KOPT-K1 (cell line): ENCODE measurements around the gene DCUN1D3.

Source experiments
- H3K27ac ChIP-seq: fragments of 200-600 bp; sonication (generic); 2 replicates; pipeline ENCODE4 v1.5.1; 2016; ENCODE audit warnings: antibody characterized with exemption, mild to moderate bottlenecking, low read depth, low read length; ENCODE audit not compliant: poor library complexity, severe bottlenecking
- H3K36me3 ChIP-seq: fragments of 200-600 bp; sonication (generic); 2 replicates; pipeline ENCODE4 v1.5.1; 2017; ENCODE audit warnings: antibody characterized with exemption, mild to moderate bottlenecking, low read length, moderate library complexity; ENCODE audit not compliant: insufficient read depth
- H3K9me3 ChIP-seq: fragments of 200-600 bp; sonication (generic); 2 replicates; pipeline ENCODE4 v1.5.1; 2017; ENCODE audit warnings: antibody characterized with exemption, low read length, mild to moderate bottlenecking; ENCODE audit not compliant: insufficient read depth, poor library complexity, severe bottlenecking

The DCUN1D3 gene

DNA sequence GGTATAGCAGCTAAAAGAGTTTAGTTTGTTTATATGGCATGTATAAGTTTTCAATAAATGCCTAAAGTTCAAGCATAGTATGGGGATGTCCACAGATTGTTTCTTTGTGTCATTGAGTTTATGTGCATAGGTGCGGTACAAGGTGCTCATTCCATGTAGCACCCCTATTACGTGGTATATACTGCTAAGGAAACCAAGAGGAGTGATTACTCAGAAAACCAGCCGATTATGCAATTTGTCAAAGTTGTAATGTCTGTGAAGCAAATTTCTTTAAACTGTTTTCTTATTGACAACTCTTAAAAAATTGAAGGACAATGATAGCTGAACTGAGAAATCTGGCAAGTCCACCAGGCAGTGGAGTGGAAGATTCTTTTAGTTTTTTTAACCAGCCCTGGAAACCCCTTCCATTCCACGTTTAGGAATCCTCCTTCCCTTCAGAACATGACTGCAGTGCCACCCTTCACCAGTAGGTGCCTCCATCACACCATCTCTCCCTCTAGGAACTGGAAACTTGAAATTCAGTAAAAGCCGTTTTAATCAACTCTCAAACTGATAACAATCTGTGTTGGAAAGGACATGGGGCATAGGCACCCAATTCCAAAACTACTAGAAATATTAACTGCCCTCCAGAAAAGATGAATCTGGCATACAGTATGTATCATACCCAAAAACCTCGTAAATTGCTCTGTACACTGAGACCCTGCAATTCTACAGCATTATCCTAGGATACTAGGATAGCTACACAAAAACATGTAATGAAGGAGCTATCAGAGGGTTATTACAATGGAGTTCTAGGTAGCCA, 50.4 kb downstream of the DCUN1D3 start:
- Histone ChIP-seq H3K36me3 (peaks cover 69% of the 10 kb centered on the region), H3K27ac (no peak overlapping the region), H3K9me3 (no peaks in the 10 kb centered on the region)

DNA sequence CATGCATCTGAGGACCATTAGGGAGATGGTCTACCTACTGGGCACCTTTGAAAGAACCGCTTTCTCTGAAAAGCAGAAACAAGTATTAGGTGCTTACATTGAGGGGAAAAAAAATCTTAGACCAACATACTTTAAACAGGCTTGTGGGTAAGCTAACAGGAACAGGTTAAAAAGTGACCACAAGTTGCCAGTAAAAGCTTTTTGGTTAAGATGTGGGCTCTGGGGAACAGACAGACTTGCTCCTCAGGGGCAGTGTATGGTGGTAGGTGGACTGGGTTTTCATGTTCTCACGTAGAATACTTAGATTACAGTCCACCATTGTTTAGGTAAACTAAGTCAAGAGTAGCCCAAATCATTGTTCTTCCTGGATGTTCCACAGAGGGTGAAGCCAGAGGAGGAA, 52.6 kb downstream of the DCUN1D3 start:
- H3K9me3 ChIP-seq, result no peaks in the 10 kb centered on the region
- H3K27ac ChIP-seq, result no peak overlapping the region
- peaks cover 54% of the 10 kb centered on the region for H3K36me3 ChIP-seq

DNA sequence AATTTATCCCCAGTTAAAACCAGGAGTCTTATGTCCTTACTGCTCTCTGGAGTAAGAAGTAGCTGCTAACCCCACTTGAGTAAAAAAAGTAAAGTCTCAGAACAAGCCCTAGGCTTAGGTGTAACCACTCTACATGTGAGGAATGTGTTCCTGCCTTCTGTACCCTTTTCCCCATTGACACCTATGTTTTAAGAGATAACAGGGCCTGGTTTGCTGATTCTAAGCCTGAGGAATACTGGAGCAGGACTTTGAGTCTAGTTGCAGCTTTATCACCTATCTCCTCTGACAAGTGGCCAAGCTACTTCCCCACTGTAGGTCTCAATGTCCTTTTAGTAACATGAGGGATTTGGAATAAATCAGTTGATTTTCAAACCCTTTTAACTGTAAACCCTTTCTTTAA, 53.6 kb downstream of the DCUN1D3 start:
- no peak overlapping the region for H3K27ac ChIP-seq
- peaks cover 64% of the 10 kb centered on the region for H3K36me3 ChIP-seq
- no peaks in the 10 kb centered on the region for H3K9me3 ChIP-seq

DNA sequence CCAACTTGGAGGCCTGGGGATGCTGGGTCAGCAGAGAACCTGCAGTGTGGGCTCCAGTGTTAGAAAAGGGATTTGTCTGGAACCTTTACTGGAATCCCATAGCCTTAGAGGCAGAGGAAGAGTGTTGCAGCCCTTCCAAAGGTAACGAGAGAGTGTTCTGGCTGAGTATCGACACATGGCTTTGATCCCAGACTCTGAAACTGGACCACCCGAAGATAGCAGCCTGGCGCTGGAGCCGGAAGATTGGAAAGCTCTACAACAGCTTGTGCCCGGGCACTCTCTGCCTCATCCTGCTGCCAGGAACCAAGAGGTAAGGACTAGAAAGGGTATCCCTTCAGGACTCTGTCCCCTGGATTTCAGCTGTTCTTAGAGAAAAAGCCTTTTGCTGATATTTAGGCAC, 54.1 kb downstream of the DCUN1D3 start:
- H3K9me3 ChIP-seq, result no peaks in the 10 kb centered on the region
- H3K36me3 ChIP-seq, result peaks cover 65% of the 10 kb centered on the region
- no peak overlapping the region for H3K27ac ChIP-seq

DNA sequence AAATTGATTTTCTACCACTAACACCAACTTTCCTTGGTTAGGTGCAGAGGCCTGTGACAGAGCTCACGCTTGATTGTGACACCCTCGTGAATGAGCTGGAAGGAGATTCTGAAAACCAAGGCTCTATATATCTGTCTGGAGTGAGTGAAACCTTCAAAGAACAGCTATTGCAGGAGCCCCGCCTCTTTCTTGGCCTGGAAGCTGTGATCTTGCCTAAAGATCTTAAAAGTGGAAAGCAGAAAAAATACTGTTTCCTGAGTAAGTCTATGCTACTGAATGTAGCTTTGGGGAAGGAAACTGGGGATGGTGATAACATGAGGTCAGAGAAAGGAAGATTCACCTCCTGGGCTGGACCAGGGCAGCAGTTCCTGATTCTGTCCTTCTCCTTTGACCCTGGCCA, 55.6 kb downstream of the DCUN1D3 start:
- Histone ChIP-seq H3K9me3 (no peaks in the 10 kb centered on the region), H3K36me3 (peaks cover 71% of the 10 kb centered on the region), H3K27ac (peak overlapping the region; percentile 53)

DNA sequence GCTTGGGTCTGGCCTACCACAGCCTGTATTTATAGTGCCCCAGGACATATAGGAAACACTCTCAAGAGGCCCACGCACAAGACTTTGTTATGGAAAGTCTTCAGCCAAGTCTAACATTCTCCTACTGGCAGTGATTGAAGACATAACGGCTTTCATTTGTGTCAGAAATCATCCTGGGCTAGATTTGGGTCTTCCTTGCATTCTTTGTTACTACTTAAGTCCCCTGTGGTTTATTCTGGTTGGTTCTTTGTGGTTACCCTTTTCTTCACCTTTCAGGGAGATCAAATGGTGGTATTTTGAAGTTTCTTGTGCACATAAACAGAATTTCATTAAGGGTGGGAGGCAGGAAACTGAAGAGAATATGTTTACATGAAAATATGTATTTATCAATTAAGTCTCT, 56.1 kb downstream of the DCUN1D3 start:
- no peaks in the 10 kb centered on the region for H3K9me3 ChIP-seq
- peak overlapping the region; percentile 53 for H3K27ac ChIP-seq
- peaks cover 71% of the 10 kb centered on the region for H3K36me3 ChIP-seq

DNA sequence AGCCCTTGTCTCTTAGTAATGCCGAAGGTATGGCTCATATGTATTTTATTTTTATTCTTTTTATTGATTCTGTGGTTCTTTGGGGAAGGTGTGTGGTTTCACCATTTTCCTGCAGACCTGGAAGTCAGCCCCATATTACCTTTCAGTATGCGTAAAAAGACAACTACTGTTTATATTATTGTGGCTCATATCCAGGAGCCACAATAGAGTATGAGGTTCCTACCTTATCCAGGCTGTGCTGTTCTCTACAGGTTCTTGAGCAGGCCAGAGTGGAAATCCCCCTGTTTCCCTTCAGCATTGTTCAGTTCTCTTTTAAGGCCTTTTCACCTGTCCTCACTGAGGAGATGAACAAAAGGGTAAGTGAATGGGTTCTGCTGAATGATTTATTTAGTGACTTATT, 60.7 kb downstream of the DCUN1D3 start:
- Histone ChIP-seq H3K27ac (no peak overlapping the region), H3K36me3 (peaks cover 80% of the 10 kb centered on the region), H3K9me3 (peaks cover 12% of the 10 kb centered on the region)

DNA sequence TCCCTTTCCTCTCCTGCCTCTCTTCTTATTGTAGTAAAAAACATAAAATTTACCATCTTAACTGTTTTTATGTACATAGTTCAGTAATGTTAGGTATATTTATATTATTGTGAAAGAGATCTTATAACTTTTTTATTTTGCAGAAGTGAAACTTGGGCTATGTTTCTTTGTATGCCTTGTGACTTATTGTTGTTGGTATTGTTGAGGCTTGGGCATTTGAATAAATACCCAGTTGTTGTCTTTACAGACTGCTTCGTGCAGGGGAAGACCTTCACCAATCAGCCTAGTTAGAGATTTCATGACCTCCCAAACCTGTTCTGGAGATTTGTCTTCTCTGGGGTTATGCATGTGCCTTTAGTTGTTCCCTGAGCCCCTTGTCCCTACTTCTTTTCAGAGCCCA, 61.9 kb downstream of the DCUN1D3 start:
- Histone ChIP-seq H3K36me3 (peaks cover 92% of the 10 kb centered on the region), H3K9me3 (peaks cover 12% of the 10 kb centered on the region), H3K27ac (no peak overlapping the region)

DNA sequence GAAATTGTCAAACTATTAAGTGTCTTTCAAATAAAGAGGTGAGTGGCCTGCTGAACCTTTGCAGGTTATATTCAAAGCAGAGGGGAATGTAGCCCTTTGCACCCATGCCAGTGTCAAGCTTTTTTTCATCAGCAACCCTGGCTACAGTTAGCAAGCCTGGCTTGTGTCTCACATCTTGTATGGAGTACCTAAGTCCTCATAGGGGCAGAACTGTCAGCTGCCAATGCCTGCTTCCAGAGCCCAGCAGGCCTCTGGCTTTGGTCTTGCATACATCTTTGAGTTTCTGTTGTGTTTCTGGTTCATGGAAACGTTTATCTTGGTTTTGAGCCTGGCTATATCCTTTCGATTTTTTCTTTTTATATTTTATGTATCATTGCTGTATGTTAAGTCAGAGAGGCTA, 67.1 kb downstream of the DCUN1D3 start:
- Histone ChIP-seq H3K27ac (no peak overlapping the region), H3K9me3 (peaks cover 12% of the 10 kb centered on the region), H3K36me3 (peaks cover 88% of the 10 kb centered on the region)

DNA sequence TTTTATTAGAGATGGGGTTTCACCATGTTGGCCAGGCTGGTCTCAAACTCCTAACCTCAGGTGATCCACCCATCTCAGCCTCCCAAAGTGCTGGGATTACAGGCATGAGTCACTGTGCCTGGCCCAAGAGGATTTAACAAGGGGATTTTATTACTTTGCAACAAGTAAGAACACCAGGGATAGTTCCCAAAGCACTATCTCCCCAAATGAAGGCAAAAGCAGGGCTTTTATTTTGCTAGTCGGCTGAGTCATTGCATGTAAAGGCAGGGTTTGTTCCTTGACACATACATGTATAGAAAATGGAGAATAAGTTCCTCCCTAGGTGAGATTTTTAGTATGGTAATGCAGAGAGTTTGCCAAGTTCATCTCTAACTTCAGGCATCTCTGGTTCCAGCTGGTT, 69.8 kb downstream of the DCUN1D3 start:
- Histone ChIP-seq H3K36me3 (peaks cover 87% of the 10 kb centered on the region), H3K27ac (no peak overlapping the region), H3K9me3 (no peaks in the 10 kb centered on the region)

DNA sequence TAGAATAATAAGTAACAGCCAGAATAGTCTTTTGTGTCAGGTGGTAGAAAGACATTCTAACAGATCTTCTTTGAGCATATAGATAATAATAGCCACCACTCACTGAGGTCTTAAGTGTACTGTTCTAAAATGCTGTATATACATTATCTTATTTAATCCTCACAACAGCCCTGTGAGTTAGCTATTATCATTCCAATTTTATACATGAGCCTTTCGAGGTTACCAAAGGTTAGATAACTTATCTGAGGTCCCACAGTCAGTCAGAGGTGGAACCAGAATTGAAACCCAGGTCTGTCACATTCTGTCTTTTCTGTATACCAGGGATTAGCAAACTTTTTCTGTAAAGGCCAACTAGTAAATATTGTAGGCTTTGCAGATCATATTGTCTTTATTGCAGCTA, 70.6 kb downstream of the DCUN1D3 start:
- Histone ChIP-seq H3K36me3 (peaks cover 85% of the 10 kb centered on the region), H3K9me3 (no peaks in the 10 kb centered on the region), H3K27ac (no peak overlapping the region)

DNA sequence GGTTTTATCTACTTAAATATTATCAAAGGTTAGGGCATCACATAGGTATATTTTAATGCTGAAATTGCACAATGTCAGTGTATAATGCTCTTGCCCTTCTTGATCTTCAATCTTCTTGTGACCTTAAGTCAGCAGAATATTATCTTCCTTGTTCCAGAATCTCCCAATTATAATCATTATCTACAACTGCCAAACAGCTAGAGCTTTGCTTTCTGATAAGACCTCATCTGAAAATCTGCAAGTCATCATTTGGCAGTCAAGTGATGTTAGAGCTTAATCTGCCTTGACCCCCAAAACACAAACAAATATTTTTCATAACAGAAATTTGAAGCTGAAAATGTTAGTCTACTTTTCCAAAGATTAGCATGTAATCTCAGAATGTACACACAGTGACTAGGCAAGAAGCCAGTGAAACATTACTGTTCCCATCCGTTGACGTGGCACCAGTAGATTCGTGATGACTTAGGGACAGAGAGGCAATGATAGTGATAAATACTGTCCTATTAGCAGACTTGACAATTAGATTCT, 74.1 kb downstream of the DCUN1D3 start:
- Histone ChIP-seq H3K36me3 (peaks cover 90% of the 10 kb centered on the region), H3K9me3 (no peaks in the 10 kb centered on the region), H3K27ac (no peak overlapping the region)

DNA sequence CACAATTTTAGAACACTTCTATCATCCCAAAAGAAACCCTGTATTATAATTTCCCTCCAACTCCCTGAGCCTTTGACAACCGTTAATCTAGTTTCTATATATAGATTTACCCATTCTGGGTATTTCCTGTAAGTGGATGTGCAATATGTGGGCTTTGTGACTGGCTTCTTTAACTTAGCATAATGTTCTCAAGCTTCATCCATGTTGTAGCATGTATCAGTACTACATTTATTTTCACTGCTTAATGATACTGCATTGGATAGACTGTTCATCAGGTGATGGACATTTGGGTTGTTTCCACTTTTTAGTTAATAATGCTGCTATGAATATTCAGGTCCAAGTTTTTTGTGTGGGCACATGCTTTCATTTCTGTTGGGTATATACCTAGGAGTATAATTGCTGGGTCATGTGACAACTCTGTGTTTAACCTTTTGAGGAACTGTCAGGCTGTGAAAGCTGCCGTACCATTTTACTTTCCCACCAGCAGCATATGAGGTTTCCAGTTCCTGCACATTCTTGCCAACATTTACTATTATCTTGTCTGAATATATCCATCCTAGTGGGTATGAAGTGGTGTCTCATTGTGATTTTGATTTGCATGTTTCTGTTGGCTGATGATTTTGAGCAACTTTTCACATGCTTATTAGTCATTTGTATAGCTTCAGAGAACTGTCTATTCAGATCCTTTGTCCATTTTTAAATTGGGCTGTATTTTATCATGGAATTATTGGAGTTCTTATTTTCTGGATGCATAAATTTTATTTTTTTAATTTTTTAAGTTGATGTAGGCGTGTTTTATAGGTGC, 77.4 kb downstream of the DCUN1D3 start:
- no peaks in the 10 kb centered on the region for H3K9me3 ChIP-seq
- H3K27ac ChIP-seq, result peak overlapping the region; percentile 62
- H3K36me3 ChIP-seq, result peaks cover 89% of the 10 kb centered on the region

DNA sequence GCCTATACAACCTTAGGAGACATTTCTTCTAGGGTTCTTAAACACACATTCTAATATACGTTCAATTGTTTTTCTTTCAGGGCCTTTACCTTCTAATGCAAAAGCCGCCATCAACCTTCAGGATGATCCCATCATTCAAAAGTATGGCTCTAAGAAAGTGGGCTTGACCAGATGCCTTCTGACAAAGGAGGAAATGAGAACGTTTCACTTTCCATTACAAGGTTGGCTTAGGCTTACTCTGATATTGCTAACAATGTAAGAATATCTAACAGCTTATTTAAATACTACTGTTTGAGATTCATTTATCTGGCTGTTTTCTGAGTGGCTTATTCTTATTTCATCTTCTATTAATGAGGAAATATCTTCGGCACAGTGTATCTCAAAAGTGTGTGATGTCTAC, 78.5 kb downstream of the DCUN1D3 start:
- Histone ChIP-seq H3K27ac (peak overlapping the region; percentile 62), H3K9me3 (no peaks in the 10 kb centered on the region), H3K36me3 (peaks cover 88% of the 10 kb centered on the region)

DNA sequence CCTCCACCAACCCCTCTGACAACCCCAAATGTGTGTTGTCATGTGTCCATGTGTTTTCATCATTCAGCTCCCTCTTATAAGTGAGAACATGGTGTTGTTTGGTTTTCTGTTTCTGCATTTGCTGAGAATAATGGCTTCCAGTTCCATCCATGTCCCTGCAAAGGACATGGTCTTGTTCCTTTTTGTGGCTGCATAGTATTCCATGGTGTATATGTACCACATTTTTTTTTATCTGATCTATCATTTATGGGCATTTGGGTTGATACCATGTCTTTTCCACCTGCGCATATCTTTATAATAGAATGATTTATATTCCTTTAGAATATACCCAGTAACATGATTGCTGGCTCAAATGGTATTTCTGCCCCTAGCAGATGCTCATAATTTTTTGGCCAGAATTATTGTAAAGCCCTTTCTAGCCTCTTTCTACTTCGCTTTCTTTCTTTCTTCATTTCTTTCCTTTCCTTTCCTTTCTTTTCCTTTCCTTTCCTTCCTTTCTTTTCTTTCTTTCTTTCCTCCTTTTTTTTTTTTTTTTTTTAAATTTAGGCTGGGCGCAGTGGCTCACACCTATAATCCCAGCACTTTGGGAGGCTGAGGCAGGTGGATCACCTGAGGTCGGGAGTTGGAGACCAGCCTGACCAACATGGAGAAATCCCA, 81.1 kb downstream of the DCUN1D3 start:
- Histone ChIP-seq H3K27ac (no peak overlapping the region), H3K36me3 (peaks cover 80% of the 10 kb centered on the region), H3K9me3 (no peaks in the 10 kb centered on the region)
